Neuronal stem cell (in vitro differentiated cells): ENCODE data around the gene ABLIM2.

ENCODE experiments used
- DNase-seq: peaks from one replicate; pipeline ENCODE4 v3.0.0-alpha.2; 2013; ENCODE audit warnings: low spot score
- H2AFZ ChIP-seq: one replicate; pipeline ENCODE4 v1.6.1; 2013; ENCODE audit warnings: mild to moderate bottlenecking, low read length, inconsistent platforms
- H2AK5ac ChIP-seq: 2 replicates; pipeline ENCODE4 v1.6.1; 2013; ENCODE audit warnings: low read depth, mild to moderate bottlenecking, inconsistent platforms, low read length, moderate library complexity, mixed read lengths
- H2BK120ac ChIP-seq: 2 replicates; pipeline ENCODE4 v1.6.1; 2013; ENCODE audit warnings: low read depth, mild to moderate bottlenecking, inconsistent platforms, low read length, moderate library complexity, mixed read lengths
- H2BK12ac ChIP-seq: one replicate; pipeline ENCODE4 v1.6.1; 2013; ENCODE audit warnings: low read length, inconsistent platforms
- H2BK15ac ChIP-seq: 2 replicates; pipeline ENCODE4 v1.6.1; 2013; ENCODE audit warnings: mild to moderate bottlenecking, low read length, inconsistent platforms, mixed read lengths
- H2BK5ac ChIP-seq: one replicate; pipeline ENCODE4 v1.6.1; 2013; ENCODE audit warnings: inconsistent platforms, mild to moderate bottlenecking, low read length, moderate library complexity
- H3K14ac ChIP-seq: one replicate; pipeline ENCODE4 v1.6.1; 2013; ENCODE audit warnings: low read length, inconsistent platforms
- H3K18ac ChIP-seq: 2 replicates; pipeline ENCODE4 v1.6.1; 2013; ENCODE audit warnings: low read length, inconsistent platforms
- H3K23ac ChIP-seq: 2 replicates; pipeline ENCODE4 v1.6.1; 2013; ENCODE audit warnings: low read depth, mild to moderate bottlenecking, mixed read lengths, low read length, inconsistent platforms; ENCODE audit not compliant: poor library complexity
- H3K27ac ChIP-seq: replicated peaks from 3 replicates; pipeline ENCODE4 v1.5.1; 2013; ENCODE audit warnings: low read length, inconsistent platforms
- H3K27me3 ChIP-seq, 3 experiments: 2 replicates each; pipeline ENCODE4 v1.6.1; 2013; ENCODE audit warnings: low read length in 3 of 3, mild to moderate bottlenecking in 2 of 3, inconsistent platforms in 1 of 3, low read depth in 1 of 3, mixed read lengths in 1 of 3, moderate library complexity in 1 of 3; ENCODE audit not compliant: control insufficient read depth in 3 of 3, insufficient read depth in 3 of 3
- H3K36me3 ChIP-seq, 2 donors: replicated peaks in 1 of 2; 2 replicates each; pipeline ENCODE4 v1.6.1; 2013; ENCODE audit warnings: low read length in 2 of 2; ENCODE audit not compliant: control insufficient read depth in 2 of 2, insufficient read depth in 2 of 2
- H3K4ac ChIP-seq: 2 replicates; pipeline ENCODE4 v1.6.1; 2013; ENCODE audit warnings: inconsistent platforms, mild to moderate bottlenecking, low read length, moderate library complexity
- H3K4me1 ChIP-seq, 2 donors: 1 replicate in 1 of 2; 2 replicates in 1 of 2; pipeline ENCODE4 v1.6.1; 2013; ENCODE audit warnings: low read length in 2 of 2, low read depth in 1 of 2; ENCODE audit not compliant: control insufficient read depth in 2 of 2, insufficient read depth in 1 of 2
- H3K4me2 ChIP-seq: one replicate; pipeline ENCODE4 v1.6.1; 2013; ENCODE audit warnings: mild to moderate bottlenecking, low read length, inconsistent platforms; ENCODE audit not compliant: insufficient read depth, poor library complexity, severe bottlenecking
- H3K4me3 ChIP-seq, 2 donors: 2 replicates each; pipeline ENCODE4 v1.5.1; 2013; ENCODE audit warnings: low read length in 2 of 2, mild to moderate bottlenecking in 2 of 2, inconsistent platforms in 1 of 2, moderate library complexity in 1 of 2
- H3K79me1 ChIP-seq: one replicate; pipeline ENCODE4 v1.6.1; 2013; ENCODE audit warnings: low read depth, mild to moderate bottlenecking, inconsistent platforms, low read length, moderate library complexity
- H3K9ac ChIP-seq: one replicate; pipeline ENCODE4 v1.6.1; 2013; ENCODE audit warnings: mild to moderate bottlenecking, low read depth, low read length, inconsistent platforms; ENCODE audit not compliant: poor library complexity
- H3K9me3 ChIP-seq, 2 donors: replicated peaks in 1 of 2; 2 replicates each; pipeline versions ENCODE3 to v1.6.1; 2013; ENCODE audit warnings: low read length in 2 of 2, mild to moderate bottlenecking in 2 of 2, inconsistent platforms in 1 of 2, low read depth in 1 of 2, mixed read lengths in 1 of 2, moderate library complexity in 1 of 2; ENCODE audit not compliant: control insufficient read depth in 2 of 2, insufficient read depth in 1 of 2
- H4K8ac ChIP-seq: one replicate; pipeline ENCODE4 v1.6.1; 2013; ENCODE audit warnings: low read depth, mild to moderate bottlenecking, inconsistent platforms, low read length, moderate library complexity
- H4K91ac ChIP-seq: one replicate; pipeline ENCODE4 v1.6.1; 2013; ENCODE audit warnings: low read length, low read depth, mild to moderate bottlenecking, inconsistent platforms; ENCODE audit not compliant: poor library complexity
- WGBS, 2 donors: extraction: QIAGEN DNeasy Blood & Tissue Kit; methylation state at CpG; one replicate each; pipeline ENCODE4 v1.1.7; 2013; ENCODE audit warnings: missing lambda C conversion rate in 2 of 2, mixed read lengths in 1 of 2; ENCODE audit not compliant: insufficient read length in 2 of 2, insufficient replicate concordance in 1 of 2; ENCODE audit errors: extremely low coverage in 2 of 2; 5-methylcytosine and 5-hydroxymethylcytosine counted together

ABLIM2 gene

GRCh38 chr4:8119877-8120276 is 38.7 kb downstream of the ABLIM2 start:
- peaks cover 0 to 29% (median 0%) of the 10 kb centered on the region in 3 experiments for H3K27me3 ChIP-seq
- H2BK5ac ChIP-seq = no peak overlapping the region
- no peak overlapping the region for H3K27ac ChIP-seq
- H3K4me1 ChIP-seq = peaks cover 0 to 8% of the 10 kb centered on the region in 2 donors
- peak overlapping the region; percentile 42 for H2AK5ac ChIP-seq
- H3K79me1 ChIP-seq = no peaks in the 10 kb centered on the region
- no peak overlapping the region for H2BK12ac ChIP-seq
- H3K23ac ChIP-seq = peak overlapping the region; percentile 12
- H2BK120ac ChIP-seq = no peak overlapping the region
- no CpG with 5 or more reads among the region's 18 CpGs for WGBS, 2 donors
- H3K14ac ChIP-seq = no peak overlapping the region
- H3K9me3 ChIP-seq = no peaks in the 10 kb centered on the region
- no peak overlapping the region for H3K4me2 ChIP-seq
- peak overlapping the region; percentile 61 for H3K18ac ChIP-seq
- H3K9ac ChIP-seq = no peak overlapping the region
- H2BK15ac ChIP-seq = no peak overlapping the region
- H4K8ac ChIP-seq = no peak overlapping the region
- no peak overlapping the region for H3K4me3 ChIP-seq
- no peak overlapping the region for H3K4ac ChIP-seq
- H4K91ac ChIP-seq = no peak overlapping the region
- no peak overlapping the region for H2AFZ ChIP-seq
- no peaks in the 10 kb centered on the region for H3K36me3 ChIP-seq
- DNase-seq = no peak

- Histone ChIP-seq H2BK15ac (no peak overlapping the region), H4K91ac (no peak overlapping the region), H3K27me3 (peaks cover 0 to 19% (median 0%) of the 10 kb centered on the region in 3 experiments), H3K23ac (no peak overlapping the region), H4K8ac (no peak overlapping the region), H3K9me3 (no peaks in the 10 kb centered on the region), H3K4me2 (no peak overlapping the region), H3K4me3 (no peak overlapping the region), H2AFZ (no peak overlapping the region), H3K79me1 (no peaks in the 10 kb centered on the region), H2BK120ac (no peak overlapping the region), H3K18ac (no peak overlapping the region), H3K9ac (no peak overlapping the region), H2AK5ac (peak overlapping the region; percentile 34), H3K27ac (no peak overlapping the region), H3K36me3 (no peaks in the 10 kb centered on the region), H3K4ac (no peak overlapping the region), H3K14ac (no peak overlapping the region), H2BK12ac (no peak overlapping the region), H2BK5ac (peak overlapping the region; percentile 57), H3K4me1 (peaks cover 0 to 7% of the 10 kb centered on the region in 2 donors)
- WGBS, 2 donors = no CpG with 5 or more reads among the region's 6 CpGs
- no peak for DNase-seq
These were observed 40.1 kb downstream of the ABLIM2 start for GRCh38 chr4:8118531-8118930.

DNA sequence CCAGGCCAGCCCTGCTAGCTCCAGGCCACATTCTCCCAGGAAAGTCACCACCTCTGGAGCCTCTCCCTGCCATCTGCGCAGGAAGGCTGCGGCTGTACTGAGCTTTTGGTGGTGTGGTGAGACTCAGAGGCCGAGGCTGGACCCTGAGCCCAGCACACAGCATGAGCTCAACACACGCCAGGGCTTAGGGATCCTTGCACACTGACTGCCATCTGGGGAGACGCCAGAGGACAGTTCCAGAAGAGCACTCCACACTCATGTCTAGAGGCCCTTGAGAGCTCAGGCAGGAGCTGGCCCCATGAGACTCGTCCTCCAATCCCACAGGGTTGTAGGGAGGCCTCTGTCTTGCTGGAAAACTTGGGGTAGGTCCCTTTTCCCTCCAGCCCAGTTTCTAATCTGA is 40.6 kb downstream of the ABLIM2 start:
- Histone ChIP-seq H4K91ac (no peak overlapping the region), H3K18ac (no peak overlapping the region), H3K9ac (no peak overlapping the region), H3K23ac (no peak overlapping the region), H2BK120ac (no peak overlapping the region), H3K36me3 (no peaks in the 10 kb centered on the region), H2AK5ac (peak overlapping the region; percentile 12), H3K4me1 (peaks cover 0 to 3% of the 10 kb centered on the region in 2 donors), H3K27me3 (peaks cover 0 to 18% (median 0%) of the 10 kb centered on the region in 3 experiments), H4K8ac (no peak overlapping the region), H3K9me3 (no peaks in the 10 kb centered on the region), H3K4me2 (no peak overlapping the region), H3K27ac (no peak overlapping the region), H2BK12ac (no peak overlapping the region), H2BK15ac (peak overlapping the region; percentile 13), H3K14ac (no peak overlapping the region), H2AFZ (no peak overlapping the region), H3K79me1 (no peaks in the 10 kb centered on the region), H2BK5ac (peak overlapping the region; percentile 57), H3K4me3 (no peak overlapping the region), H3K4ac (no peak overlapping the region)
- no peak for DNase-seq
- no CpG with 5 or more reads among the region's 6 CpGs for WGBS, 2 donors

DNA sequence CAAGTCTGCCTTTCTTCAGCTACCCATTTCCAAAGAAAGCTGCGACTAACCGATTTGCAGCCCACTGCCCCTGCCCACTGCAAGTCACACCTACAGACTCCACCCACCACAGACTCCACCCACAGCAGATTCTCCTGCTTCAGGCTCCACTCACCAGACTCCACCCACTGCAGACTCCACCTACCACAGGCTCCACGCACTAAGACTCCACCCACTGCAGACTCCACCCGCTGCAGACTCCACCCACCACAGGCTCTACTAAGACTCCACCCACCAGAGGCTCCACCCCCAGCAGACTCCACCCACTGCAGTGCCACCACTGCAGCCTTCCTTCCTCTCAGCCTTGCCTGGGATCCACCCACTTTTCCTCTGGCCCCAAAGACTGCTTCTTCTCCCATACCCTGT is 41.3 kb downstream of the ABLIM2 start:
- Histone ChIP-seq H3K27ac (no peak overlapping the region), H3K4ac (no peak overlapping the region), H2BK12ac (no peak overlapping the region), H2BK15ac (no peak overlapping the region), H3K14ac (no peak overlapping the region), H3K27me3 (peaks cover 0 to 19% (median 0%) of the 10 kb centered on the region in 3 experiments), H3K4me3 (no peak overlapping the region), H3K36me3 (no peaks in the 10 kb centered on the region), H4K91ac (no peak overlapping the region), H3K23ac (peak overlapping the region; percentile 51), H3K79me1 (no peaks in the 10 kb centered on the region), H4K8ac (no peak overlapping the region), H2BK120ac (no peak overlapping the region), H2BK5ac (peak overlapping the region; percentile 57), H3K18ac (no peak overlapping the region), H3K9me3 (no peaks in the 10 kb centered on the region), H3K9ac (no peak overlapping the region), H3K4me1 (no peaks in the 10 kb centered on the region), H2AFZ (no peak overlapping the region), H3K4me2 (no peak overlapping the region), H2AK5ac (no peak overlapping the region)
- no CpG with 5 or more reads among the region's 4 CpGs for WGBS, 2 donors
- no peak for DNase-seq
